Measurements from ENCODE around the gene NELFA. TPM values are rescaled to one million over a fixed set of nuclear protein-coding genes. Genes with fewer than 3 reads are reported as not detected.
"Not testable (repeated sequence)": the region's sequence is repeated elsewhere in the genome, so short reads cannot be mapped to it uniquely, and the experiment has no call there.

Gene NELFA
- total and polyA plus RNA-seq, 4 donors, result 7.1 to 11.8 (median 9.3) TPM

GRCh38 chr4:2025817-2026216 lies 17.0 kb upstream of the NELFA start (continued):
- no peak for TF ChIP-seq REST (IDR thresholded peaks at IDR 0.05)
- no peak for TF ChIP-seq TAF1 (conservative IDR thresholded peaks at IDR 0.05)

GRCh38 chr4:2024683-2025082 lies 15.9 kb upstream of the NELFA start:
- no peak overlapping the region for H3K9ac ChIP-seq (ENCODE audit: low read depth in 1 of 2, low read length in 2 of 2)
- no peak for DNase-seq (ENCODE audit: low spot score)
- H3K36me3 ChIP-seq (ENCODE audit: control insufficient read depth in 4 of 4, insufficient read depth in 3 of 4, low read depth in 1 of 4, low read length in 3 of 4), result no peaks in the 10 kb centered on the region
- H3K27ac ChIP-seq (ENCODE audit: low read depth in 1 of 2, low read length in 2 of 2), result no peak overlapping the region
- no peaks in the 10 kb centered on the region for H3K4me1 ChIP-seq (ENCODE audit: control insufficient read depth in 4 of 4, insufficient read depth in 4 of 4, low read length in 3 of 4)
- no peak overlapping the region for H3K4me3 ChIP-seq (ENCODE audit: low read depth in 1 of 3, low read length in 3 of 3)
- H3K9me3 ChIP-seq (ENCODE audit: control insufficient read depth in 4 of 4, low read length in 3 of 4), result peaks cover 0 to 3% (median under 1%) of the 10 kb centered on the region in 4 donors
- TF ChIP-seq SP1 (IDR thresholded peaks at IDR 0.05), result no peak
- no peak for TF ChIP-seq CTCF (IDR thresholded peaks at IDR 0.05; ENCODE audit: low read depth, low read length, missing input control)
- no peak for TF ChIP-seq ZBTB33 (IDR thresholded peaks at IDR 0.05)
- no peak for TF ChIP-seq REST (IDR thresholded peaks at IDR 0.05)
- H3K27me3 ChIP-seq (ENCODE audit: control insufficient read depth in 4 of 4, insufficient read depth in 4 of 4, low read length in 3 of 4), result peaks cover 0 to 3% (median 0%) of the 10 kb centered on the region in 4 donors

- not testable (repeated sequence) for H3K9ac ChIP-seq (ENCODE audit: low read depth in 1 of 2, low read length in 2 of 2); H3K4me1 ChIP-seq (ENCODE audit: control insufficient read depth in 4 of 4, insufficient read depth in 4 of 4, low read length in 3 of 4); H3K27me3 ChIP-seq (ENCODE audit: control insufficient read depth in 4 of 4, insufficient read depth in 4 of 4, low read length in 3 of 4); DNase-seq (ENCODE audit: low spot score); H3K36me3 ChIP-seq (ENCODE audit: control insufficient read depth in 4 of 4, insufficient read depth in 3 of 4, low read depth in 1 of 4, low read length in 3 of 4); H3K4me3 ChIP-seq (ENCODE audit: low read depth in 1 of 3, low read length in 3 of 3); H3K9me3 ChIP-seq (ENCODE audit: control insufficient read depth in 4 of 4, low read length in 3 of 4); H3K27ac ChIP-seq (ENCODE audit: low read depth in 1 of 2, low read length in 2 of 2)
- WGBS, result 21% methylated on average over 15 of the region's 15 CpGs
These were observed 12.7 kb upstream of the NELFA start for GRCh38 chr4:2021358-2022018.
